GM18499 (cell line): Measurements from ENCODE around the gene SPG11.

ENCODE experiments used
- ATAC-seq: cut with Tn5 transposase; IDR thresholded peaks from one replicate; pipeline ENCODE4 v1.9.1; 2021; ENCODE audit warnings: moderate number of reproducible peaks; ENCODE audit not compliant: insufficient read depth, unreplicated experiment

Gene SPG11

DNA sequence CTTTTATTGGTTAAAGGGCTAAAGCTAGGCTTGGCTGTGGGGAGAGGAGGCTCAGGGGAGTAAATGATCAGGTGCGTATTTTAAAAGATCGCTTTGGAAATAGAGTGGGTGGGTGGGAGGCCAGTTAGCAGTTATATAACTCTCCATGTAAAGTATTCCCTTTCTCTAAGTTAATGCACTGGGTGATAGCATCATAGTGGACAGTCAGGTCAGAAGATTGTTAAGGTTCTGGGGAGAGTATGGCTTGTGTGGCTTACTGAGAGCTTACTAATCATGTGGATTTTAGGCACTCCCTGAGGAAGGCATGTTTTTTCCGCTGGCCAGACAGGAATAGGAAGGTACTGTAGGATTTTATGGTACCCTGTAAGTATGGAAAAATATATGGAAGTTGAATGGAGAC lies 132.8 kb downstream of the SPG11 start:
- ATAC-seq, result no peak

DNA sequence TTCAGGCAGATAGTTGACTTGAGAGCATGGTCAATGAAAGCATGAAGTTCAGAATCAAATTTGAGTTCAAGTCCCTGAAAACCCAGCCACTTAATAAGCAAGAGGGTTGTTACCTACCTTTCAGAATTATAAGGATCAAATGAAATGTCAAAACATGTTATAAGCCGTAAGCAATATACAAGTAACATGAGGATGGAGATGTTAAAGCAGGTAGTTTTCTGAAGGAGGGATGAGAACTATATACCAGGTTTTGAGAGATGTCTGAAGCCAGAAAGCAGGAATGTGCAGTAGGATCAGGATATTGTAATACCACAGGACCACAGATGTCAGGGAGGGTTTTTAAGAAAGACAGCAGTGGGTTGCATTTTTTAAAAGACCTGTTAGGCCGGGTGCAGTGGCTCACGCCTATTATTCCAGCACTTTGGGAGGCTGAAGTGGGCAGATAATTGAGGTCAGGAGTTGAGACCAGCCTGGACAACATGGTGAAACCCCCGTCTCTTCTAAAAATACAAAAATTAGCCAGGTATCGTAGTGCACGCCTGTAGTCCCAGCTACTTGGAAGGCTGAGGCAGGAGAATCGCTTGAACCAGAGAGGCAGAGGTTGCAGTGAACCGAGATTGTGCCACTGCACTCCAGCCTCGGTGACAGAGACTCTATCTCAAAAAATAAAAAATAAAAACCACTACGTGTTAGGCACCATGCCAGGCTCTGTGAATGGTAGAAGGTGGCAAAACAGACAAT lies 133.4 kb downstream of the SPG11 start:
- ATAC-seq, result no peak

DNA sequence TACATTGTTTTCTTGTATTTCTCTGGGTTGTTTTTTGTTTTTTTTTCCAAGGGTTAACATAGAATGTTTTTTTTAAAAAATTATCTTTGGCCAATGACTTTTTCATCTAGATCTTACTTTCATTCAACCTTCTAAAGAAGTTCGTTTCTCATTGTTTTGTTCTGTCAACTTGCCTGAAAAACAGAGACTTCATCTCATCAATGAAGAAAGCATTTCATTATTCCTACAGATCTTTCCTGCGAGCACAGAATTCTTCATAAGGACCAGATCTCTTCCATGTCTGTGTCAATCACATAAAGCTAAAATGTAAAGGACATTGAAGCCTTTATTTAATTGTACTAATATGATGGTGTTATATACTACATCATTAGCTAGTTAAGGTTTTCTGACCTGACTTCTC lies 136.2 kb downstream of the SPG11 start:
- ATAC-seq, result no peak

GRCh38 chr15:44525018-44525417 lies 138.4 kb downstream of the SPG11 start:
- no peak for ATAC-seq

GRCh38 chr15:44519537-44519936 lies 143.9 kb downstream of the SPG11 start:
- ATAC-seq, result no peak

- no peak for ATAC-seq
Observed at GRCh38 chr15:44516436-44516835, 147.0 kb downstream of the SPG11 start.
